ENCODE measurements around the gene PLB1.

DNA sequence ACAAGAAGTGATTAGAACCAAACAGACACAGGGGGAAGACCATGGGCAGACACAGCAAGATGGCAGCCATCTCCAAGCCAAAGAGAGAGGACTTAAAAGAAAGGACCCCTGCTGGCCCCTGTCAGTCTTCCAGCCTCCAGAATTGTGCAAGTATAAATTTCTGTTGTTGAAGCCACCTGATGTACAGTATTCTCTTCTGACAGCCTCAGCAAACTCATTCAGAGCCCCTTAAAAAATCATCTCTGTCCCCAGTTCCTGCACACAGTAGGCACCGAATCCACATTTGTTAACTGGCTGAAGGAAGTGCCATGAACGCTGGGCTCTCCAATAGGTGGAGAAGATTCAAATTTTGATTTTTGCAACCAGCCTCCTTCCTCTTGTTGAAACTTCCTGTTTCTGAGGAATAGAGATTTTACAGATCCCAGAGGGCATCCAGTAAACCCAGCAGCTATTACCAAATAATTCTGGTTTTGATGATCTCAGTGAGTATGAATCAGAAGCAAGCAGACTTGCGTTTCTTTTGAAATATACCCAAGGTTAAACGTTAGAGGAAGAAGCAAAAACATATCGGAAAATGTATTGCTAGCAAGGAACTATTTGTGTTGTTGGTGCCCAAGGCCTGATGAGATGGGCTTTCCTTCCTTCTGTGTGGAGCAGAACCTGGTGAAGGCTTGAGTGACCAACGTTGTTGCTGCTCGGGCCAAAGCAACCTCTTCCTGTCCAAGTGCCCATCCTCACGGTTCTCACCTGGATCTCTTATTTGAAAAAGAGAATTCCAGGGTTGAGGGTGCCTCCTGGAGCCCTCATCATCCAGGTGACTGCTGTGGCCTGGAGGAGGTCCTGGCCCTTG, 47.7 kb upstream of the PLB1 start:
- TF ChIP-seq EZH2phosphoT487 (IDR thresholded peaks at IDR 0.05; ENCODE audit: borderline replicate concordance, low read length) (no peak), EZH2 (IDR thresholded peaks at IDR 0.05; ENCODE audit: low read length, unreplicated experiment) (no peak), CTCF (conservative IDR thresholded peaks at IDR 0.05; ENCODE audit: low read depth, low read length) (no peak)
